ENCODE results near the gene PRR36.

Gene PRR36

GRCh38 chr19:7842661-7843294, 31.4 kb downstream of the PRR36 start:
- no peak for DNase-seq

- DNase-seq, result no peak
These were observed 32.2 kb downstream of the PRR36 start for GRCh38 chr19:7841751-7842660.

DNA sequence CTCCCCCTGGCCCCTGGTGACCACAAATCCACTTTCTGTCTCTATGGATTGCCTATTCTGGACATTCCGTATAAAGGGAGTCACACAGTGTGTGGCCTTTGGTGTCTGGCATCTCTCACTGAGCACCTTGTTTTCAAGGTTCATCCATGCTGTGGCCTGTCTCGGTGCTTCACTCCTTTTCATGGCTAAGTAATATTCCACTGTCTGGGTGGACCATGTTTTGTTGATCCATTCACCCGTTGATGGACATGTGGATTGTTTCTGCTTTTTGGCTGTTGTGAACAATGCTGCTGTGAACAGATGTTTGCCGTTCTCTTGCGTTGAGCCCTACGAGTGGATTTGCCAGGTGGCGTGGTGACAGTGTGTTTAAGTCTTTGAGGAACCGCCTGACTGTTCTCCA, 33.6 kb downstream of the PRR36 start:
- DNase-seq, result no peak

- DNase-seq, result no peak
These were observed 34.7 kb downstream of the PRR36 start for GRCh38 chr19:7839476-7839875.

DNA sequence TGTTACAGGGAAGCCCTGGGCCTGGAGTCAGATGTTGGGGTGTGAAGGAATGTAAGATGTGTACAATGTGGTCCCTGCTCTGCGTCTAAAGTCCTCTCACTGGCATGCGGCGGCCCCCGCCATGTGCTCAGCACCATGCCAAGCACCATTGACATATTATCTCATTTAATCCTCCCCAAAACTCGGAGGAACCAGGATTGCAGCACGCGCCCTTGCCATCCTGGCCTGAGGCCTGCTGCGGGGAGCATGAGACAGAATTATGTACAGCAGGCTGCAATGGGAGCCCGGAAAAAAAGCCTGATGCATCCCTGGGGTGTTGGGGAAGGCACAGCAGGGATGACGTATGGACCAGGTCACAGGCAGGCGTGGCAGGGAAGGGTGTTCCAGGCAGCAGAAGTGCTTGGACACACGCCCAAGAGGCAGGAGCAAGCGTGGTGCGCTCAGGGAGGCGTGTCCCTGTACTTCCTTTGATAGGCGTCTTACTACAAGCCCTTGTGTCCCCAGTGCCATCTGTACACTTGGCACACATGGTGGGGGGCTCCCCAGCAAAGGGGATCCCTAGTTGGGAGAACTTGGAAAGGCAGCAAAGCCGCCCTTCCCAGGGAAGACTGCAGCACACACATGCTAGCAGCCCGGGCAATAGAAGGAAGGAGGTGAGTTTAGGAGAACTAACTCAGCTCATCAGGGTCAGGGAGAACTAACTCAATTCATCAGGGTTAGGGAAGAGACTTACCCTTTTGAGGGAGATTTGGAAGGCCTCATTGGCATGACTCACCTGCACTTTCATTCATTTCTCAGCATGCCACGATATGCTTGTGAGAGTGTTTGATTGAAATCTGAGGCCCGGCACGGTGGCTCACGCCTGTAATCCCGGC, 40.7 kb downstream of the PRR36 start:
- peak; percentile 9 for DNase-seq

GRCh38 chr19:7832781-7833180, 41.4 kb downstream of the PRR36 start:
- no peak for DNase-seq

DNA sequence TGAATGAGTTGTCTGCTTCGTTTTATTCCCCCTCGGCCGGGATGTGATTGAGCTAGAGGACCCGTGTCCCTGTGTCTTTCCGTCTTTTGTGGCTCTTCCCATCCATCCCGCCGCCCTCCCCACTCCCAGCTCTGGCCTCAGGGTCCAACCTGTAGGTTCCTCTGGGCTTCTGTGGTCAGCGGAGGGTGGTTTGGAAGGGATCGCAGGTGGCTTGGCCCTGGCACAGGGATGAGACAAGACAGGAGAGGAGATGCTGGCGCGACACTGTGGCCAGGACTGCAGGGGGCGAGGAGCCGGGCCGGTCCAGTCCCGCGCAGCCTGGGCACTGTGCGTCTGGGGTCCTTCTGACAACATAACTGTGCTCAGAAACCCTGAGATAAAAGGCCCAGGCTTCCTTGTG, 42.2 kb downstream of the PRR36 start:
- no peak for DNase-seq

DNA sequence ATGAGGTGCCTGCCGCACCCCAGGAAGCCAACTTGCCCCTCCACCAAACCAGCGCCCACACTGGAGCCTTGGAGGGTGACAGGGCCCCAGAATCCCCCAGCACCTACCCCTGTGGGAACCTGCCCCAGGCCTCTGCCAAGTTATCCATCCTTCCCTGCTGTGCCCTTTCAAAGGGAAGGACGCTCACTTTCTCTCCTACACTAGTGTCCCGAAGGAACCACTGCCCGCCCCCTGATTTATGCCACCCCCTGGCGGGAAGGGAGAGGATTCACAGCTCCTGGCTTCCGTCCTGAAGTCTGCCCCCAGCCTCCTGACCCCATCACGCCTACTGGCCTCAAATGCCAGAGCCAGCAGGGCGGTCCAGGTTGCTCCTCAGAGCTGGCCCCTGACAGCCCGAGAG, 42.7 kb downstream of the PRR36 start:
- peak; percentile 45 for DNase-seq

- DNase-seq, result no peak
These were observed 43.4 kb downstream of the PRR36 start for GRCh38 chr19:7830823-7831222.

- no peak for DNase-seq
These were observed 43.9 kb downstream of the PRR36 start for GRCh38 chr19:7830272-7830771.

GRCh38 chr19:7829561-7830271, 44.5 kb downstream of the PRR36 start, which contains the start of gene EVI5L:
EVI5L (plus strand) TSS chr19:7830218; CDS start chr19:7846543, 16,325 bp downstream.
- DNase-seq, result peak; percentile 100

DNA sequence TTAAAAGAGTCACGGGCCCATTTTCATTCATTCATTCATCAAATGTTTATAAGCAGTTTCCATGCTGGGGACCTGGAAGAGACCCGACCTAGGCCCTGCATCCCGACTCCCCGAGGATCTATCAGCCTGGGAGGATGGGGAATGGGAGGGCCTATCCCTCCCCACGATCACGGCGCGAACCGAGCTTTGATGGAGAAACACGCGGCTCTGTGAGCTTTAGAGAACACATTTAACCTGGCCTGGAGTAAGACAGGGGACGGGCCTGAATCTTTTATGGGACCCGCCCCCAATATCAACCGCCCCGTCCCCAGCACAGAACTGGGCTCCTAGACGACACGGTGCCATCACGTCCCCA, 45.0 kb downstream of the PRR36 start:
- no peak for DNase-seq

GRCh38 chr19:7823686-7824301, 50.4 kb downstream of the PRR36 start:
- DNase-seq, result peak; percentile 26

DNA sequence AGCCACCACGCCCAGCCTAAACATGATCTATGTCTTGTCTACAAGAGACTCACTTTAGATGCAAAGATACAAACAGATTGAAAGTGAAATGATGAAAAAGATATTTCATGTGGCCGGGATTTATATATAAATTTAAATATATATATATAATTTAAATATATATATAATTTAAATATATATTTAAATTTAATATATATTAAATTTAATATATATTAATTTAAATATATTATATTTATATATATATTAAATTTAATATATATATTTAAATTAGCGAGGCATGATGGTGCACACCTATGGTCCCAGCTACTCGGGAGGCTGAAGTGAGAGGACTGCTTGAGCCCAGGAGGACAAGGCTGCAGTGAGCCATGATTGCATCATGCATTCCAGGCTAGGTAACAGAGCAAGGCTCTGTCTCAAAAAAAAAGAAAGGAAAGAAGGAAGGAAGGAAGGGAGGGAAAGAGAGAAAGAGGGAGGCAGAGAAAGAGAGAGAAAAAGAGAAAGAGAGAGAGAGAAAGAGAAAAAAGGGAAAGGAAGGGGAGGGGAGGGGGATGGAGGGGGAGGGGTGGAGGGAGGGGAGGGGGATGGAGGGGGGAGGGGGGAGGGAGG, 51.2 kb downstream of the PRR36 start:
- no peak for DNase-seq

DNA sequence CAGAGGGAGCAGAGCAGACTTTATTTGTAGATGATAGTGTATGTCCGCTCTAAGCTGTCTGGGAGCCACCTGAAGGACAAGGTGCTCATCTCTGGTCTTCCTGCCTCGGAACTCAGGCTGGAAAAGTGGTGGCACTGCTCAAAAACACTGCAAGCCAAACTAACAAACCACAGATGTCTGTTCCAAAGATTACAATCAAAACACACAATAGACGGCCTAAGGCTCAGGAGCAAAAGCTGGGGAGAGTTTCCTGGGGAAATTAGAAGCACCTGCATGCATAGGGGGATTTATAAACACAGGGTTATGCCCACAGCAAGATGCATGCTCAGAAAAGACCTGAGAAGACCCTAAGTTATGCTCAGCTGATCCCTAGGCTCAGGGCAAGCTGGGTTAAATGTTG, 53.6 kb downstream of the PRR36 start:
- DNase-seq, result no peak

GRCh38 chr19:7819337-7819736, 54.9 kb downstream of the PRR36 start:
- DNase-seq, result no peak

GRCh38 chr19:7818806-7819205, 55.4 kb downstream of the PRR36 start:
- DNase-seq, result no peak

Measured in HCEC 1CT (cell line).